Measurements from ENCODE around the gene RUFY1.
A peak's percentile ranks its signal among the peaks of the same experiment; 100 is the strongest.

The RUFY1 gene

DNA sequence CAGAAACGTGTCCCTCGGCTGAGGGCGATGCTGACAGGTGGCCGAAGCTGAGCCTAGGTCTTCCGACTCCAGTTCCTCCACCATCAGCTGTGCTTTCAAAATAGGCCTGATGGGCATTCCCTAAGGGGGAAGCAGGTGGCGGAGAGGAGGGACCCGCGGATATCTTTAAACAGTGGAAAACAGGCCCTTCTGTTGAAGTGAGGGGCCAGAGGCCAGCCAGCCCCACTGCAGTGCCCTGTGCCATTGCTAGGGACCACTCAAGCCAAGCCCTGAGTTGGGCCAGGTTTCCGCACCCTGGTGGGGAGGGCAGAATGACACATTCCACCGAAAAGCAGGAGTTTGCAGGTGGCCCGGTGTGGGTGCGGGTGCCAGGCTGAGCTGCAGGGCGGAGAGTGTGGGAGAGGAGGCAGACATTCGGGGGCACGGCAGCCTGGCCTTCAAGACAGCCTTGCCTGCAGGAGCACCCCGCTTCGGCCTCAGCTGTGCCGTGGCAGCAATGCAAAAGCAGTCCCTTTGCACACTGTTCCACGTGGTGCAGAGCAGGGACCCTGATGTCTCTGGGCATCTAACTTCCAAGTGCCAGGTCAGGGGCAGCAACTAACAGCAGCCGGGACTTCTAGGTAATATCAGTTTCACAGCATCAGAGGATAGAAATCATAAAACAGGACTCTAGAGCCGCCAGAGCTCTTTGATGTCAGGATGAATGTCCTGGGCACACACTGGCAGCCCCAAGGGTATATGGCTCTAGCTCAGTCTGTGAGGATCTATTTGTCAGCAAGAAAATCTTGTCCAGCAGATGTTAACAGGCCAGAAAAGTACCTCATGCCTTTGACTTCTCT, 55.9 kb downstream of the RUFY1 start:
- no peak for FAIRE-seq

DNA sequence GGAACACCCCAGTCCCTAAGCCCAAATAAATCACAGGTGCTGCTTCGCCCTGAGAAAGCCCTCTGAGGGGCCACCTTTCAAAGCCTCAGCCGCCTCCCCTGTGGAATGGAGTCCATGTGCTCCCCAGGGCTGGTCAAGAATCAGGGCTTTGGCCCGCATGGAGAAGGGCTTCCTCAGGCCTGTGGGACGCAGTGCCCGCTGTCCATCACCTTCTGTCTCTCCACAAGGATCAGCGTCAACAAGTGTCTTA, 56.5 kb downstream of the RUFY1 start:
- no peak for FAIRE-seq

DNA sequence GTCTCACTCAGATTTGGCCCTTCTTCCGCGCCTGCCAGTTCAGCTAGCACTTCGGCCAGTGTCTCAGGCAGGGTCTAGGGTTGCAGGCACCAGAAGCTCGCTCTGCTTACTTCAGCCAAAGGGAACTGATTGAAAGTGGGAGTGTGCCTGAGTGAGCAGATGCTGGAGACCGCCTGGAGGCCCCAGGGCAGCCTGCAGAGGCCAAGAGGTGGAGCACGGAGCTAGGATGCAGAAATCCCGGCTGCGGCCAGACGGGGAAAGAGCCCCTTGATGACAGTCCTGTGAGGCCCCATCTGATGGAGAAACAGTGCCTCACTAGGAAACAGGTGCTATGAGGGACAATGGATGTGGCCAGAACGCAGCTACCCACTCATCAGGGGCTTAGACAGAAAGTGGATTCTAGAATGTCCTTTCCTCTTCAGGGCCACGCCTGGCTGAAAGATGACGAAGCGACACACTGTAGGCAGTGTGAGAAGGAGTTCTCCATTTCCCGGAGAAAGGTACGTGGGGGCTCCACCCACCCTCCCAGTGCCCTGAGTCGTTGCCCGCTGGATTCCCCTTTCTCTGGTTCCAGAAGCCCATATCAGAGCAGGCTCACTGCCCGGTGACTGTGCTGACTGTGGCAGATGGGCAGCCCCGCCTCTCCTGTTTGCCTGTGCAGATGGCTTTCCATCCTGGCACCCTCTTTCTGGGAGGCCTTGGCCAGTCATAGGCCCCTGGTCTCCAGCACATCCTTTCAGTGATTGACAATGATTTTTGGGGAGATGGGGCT, 57.0 kb downstream of the RUFY1 start:
- FAIRE-seq: no peak

DNA sequence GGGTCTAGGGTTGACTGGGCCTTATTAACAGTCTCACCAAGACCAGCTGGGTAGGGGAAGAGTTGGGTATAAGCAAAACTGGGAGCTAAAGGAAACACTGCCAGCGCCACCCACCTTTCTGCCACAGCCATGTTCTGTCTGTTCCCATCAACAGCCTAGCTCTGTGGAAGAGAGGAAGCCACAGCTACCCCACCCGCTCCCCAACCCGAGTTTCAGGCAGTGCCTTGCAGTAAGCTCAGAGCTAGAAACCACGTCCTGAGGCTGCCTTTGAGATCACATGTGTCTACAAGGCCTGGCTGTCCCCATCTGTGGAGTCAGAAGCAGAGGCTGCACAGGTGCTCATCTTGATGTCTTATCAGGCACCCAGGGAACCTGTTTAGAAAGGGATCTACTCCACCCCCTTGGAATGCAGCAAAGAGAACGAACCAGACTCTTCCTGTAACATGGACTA, 57.8 kb downstream of the RUFY1 start:
- FAIRE-seq: no peak

DNA sequence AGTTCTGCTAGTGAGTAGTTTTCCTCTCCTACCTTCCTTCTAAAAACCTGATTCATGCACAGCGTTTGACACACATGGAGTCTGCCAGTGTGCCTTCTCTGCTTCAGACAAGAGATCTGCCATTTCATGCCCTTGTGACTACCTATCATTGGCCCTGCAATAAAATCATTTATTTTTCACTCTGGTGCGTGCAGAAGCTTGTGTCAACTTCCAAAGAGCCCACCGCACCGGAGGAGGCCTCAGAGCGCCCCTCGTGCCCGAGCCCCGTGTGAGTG, 59.4 kb downstream of the RUFY1 start:
- FAIRE-seq: no peak

DNA sequence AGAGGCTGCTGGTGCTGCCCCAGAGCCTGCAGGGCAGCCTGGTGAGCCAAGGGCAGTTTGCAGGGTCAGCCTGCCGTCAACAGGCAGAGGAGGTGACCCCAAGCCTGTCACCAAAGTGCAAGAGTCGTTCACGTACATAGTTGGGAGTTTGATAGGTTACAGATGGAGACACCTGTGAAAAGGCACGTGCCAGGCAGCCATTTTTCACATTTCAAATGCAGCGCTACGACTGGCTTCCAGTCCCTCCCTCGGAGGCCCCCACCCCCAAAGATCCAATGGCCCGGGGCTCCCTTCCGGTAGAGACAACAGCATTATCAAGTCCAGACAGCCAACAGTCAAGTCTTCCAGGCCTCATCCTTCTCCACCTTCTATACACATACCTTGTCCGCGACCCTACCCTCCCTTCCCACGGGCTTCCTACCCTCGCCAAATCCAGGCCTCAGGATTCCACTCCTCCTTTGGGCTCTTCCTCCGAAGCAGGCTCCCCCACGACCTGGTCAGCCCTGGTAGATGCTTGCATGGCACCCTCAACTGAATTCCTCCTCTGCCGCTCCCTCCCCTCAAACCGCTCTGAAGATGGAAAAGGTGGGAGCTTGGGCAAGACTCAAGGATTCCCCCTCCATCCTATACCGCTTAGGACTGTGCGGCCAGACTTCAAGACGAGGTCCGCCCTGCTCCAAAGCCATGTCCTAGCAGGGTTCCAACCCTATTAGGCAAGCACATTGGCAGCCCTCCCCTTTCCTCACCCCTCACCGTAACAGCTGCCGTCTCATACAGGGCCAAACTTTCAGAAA, 60.0 kb downstream of the RUFY1 start:
- no peak for FAIRE-seq

DNA sequence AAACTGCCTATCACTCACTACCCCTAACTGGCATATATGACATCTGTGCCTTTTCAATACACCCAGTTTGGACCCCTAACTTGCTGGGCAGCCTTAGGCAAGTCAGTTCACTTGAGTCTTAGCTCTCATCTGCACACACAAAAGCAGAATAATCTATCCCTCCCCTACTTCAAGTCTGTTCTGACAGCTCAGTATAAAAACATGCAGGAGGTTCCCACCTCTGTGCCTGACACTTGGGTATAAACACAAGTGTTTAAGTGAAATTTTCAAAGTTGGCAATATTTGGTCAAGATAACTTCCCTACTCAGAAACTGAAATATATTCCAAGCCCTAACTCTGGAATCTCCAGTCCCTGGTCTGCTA, 60.5 kb downstream of the RUFY1 start:
- FAIRE-seq: no peak

DNA sequence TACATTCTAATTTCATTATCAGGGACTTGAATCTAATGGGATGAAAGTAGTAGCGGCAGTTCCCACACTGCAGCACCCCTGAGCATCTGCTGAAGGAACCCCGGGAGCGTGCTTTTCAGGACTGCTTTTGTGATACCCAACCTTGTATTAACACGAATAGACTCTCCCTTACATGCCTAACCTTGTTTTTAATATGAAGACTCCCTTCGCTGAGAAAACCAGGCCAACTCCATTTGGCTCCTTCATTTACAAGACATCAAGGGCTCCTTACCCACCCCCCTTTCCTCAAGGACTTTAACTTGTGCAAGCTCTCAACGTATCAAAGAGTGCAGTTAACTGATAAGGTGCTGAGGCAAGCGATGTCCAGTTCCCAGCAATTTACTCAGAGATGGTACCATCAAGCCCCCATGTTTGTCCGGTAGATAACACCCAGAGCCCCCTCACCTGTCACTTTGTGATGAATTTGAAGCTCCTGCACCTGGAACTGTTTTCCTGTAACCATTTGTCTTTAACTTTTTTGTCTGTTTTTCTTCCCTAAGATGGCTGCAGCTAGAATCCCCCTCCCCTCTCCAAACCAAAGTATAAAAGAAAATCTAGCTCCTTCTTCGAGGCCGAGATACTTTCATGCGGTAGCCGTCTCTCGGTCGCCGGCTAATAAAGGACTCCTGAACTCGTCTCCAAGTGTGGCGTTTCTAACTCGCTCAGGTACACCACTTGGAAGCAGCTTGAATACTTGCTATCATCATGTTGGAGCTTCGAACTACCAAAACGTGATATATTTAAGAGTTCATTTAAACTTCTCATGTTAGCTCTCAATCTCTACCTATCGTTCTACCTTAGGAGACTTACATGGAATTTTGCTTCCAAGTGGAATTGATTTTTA, 62.5 kb downstream of the RUFY1 start:
- FAIRE-seq: no peak

DNA sequence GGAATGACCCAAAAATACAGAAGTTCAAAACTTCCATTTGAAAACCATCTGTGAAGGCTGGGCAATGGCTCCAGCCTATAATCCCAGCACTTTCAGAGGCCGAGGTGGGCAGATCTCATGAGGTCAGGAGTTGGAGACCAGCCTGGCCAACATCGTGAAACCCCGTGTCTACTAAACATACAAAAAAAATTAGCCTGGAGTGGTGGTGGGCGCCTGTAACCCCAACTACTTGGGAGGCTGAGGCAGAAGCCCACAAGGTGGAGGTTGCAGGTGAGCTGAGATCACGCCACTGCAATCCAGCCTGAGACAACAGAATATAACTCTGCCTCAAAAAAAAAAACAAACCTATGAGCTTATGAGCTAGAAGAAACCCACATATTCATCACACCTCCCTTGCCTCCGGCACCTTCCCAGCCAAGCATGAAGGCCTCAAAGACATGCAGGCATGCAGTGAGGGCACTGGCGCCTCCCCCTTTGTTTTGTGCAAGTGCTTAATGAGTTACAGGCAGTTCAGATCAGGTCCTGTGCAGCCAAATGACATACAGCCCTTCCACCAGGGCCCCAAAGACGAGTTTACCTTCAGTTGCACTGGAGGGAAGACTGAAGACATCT, 63.2 kb downstream of the RUFY1 start:
- no peak for FAIRE-seq

DNA sequence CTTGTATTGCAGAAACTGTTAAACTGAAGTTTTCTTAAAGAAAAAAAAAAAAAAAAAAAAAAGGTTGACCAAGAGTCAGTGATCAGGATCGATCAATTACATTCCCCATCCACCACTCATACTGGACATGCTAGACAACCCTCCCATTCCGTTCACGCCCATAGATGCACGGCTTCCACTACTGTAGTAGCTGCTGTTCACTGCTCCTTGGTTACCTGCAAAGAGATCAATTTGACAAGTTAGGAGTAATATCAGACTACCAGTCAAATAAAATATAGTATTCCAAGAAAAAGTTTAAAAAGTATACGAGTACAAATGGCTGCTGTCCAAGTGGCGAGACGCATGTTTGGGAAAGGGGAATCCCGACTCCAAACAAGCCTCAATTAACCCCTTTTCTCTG, 64.4 kb downstream of the RUFY1 start:
- no peak for FAIRE-seq

DNA sequence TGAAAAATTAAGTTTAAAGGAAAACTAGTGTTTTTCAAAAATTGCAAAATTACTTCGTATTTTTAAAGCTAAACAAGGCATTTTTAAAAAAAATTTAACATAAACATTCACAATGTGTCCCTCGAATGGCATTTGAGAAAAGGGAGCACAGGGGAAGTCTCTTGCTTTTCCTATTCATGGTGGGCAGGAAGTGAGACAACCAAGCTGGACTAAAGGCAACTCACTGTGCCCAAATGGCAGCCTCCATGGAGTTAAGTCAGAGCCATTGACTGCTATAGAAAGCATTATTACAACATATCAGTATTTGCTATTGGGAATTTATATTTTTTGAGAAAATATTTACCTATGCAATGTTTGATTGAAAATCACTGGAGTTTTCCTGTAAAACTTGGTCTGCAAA, 64.8 kb downstream of the RUFY1 start:
- no peak for FAIRE-seq

DNA sequence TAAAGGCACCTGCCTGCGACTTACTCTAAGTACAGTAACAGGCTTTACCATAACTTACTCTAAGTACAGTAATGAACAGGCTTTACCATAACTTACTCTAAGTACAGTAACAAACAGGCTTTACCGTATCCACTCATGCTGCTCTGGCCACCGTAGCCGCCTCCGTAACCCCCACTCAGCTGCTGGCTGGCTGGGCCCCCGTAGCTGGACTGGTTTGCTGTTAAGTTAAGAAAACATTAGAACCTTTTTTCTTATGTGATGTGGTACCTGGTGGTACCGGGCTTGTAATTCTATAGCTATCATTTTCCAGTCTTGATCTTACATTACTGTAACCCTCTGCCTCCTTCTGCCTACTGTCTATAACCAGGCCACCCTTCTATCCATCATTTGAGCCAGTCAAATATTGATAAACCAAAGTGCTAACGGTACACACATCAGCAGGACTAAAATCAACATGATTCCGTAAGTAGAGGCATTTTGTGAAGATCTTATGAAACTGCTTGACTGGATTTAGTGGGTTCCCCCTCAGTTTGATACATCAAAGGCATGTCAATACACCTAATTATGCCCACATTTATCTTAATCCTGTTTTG, 65.7 kb downstream of the RUFY1 start:
- FAIRE-seq: no peak

DNA sequence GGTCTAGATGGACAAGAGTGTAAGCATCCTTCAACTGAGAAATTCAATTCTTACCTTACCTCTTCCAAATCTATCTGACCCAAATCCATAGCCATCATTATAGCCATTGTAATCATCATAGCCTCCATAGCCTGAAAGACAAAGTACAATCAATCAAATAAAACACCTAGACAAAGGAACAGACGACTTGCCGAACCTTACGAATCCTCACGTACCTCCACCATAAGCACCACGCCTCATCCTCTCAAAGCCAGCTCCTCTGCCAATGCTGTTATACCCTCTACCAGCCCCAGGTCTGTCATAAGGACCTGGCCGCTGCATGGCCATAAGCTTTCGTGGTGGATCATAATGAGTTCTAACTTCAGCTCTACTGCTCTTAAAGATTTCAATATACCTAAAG, 67.6 kb downstream of the RUFY1 start:
- no peak for FAIRE-seq

DNA sequence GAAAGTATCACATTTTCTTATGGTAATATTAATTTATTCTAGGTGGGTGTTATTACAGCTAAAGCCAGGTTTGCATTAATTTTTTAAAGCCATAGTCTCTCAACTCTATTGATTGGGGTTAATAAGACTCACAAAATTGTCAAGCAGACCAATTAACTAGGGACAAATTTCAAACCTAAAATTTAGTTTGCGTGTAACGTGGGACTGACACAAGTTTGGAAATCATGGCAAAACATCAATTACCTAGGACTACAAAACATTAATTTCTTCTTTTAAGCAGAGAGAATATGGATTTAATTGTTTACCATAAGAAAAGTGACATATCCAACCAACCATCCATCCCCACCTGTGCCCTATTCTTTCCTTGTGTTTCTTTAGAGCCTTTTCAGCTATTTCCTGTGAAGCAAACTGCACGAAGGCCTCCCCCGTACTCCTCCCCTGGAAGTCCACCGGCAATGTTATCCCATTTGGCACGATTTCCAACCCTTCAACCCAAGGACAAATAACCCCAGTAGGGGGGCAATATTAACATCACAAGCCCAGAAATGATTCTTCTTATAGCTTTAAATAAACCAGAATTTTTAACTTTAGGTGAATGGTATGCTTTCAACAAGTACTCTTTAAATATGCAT, 68.7 kb downstream of the RUFY1 start:
- no peak for FAIRE-seq

DNA sequence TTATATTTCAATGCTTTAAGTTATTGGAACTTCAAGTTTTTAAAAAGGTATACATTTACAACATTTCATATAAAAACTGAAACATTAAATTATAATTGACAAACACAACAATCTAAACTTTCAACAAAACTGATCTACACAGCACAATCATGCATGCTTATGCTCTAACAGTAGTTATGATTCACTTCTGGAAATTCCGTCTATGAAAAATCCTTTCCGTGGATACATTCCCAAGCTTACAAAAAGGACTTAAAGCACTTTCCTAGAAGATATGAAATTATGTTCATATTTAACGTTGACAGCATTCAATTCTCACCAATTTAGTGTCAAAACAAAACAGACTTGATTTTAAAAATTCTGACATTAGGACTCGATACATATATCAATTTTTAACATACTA, 69.4 kb downstream of the RUFY1 start:
- peak; percentile 9 for FAIRE-seq

DNA sequence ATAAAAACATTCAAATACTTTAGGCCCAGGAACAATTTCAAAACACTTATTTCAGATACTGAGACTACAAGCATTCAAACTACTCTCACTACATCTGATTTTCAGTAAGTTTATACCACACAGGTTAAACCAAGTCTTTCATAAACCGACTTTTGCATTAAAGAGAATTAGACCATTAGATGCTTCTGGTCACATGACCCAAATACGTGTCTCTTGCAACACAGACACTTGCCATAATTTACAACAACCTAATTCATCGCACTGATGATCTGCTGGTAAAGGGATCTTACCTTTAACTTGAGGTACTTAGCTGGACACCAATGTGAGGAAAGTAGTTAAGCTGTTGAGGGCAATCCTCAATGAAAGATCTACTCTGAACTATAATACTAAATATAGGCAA, 69.9 kb downstream of the RUFY1 start:
- FAIRE-seq: no peak

DNA sequence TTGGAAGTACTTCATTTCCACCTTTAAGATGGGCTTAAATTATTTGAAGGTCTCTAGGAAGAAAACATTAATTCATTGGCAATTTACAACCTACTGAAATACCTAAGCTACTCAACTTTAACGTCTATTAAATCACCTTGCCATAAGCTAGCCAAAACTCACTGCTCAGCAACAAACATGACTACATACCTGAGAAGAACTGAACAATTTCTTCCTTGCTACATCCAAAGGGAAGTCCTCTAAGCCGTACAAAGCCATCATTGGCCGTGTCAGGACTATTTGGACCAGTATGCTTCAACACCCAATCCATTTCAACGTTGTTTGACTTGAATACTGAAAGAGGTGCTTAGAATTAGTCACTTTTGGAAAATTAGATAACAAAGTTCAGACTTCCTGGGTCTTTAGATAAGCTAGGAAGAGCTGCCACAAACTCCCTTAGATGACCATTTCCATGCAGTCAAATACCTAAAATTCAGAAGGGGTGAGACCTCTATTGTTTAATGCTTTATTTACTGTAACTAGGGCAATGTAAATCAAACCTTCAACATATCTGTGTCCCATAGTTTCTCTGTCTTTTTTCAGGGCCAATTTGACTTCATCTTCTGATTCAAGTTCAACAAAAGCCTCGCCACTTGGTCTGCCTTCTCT, 70.5 kb downstream of the RUFY1 start:
- FAIRE-seq: no peak

DNA sequence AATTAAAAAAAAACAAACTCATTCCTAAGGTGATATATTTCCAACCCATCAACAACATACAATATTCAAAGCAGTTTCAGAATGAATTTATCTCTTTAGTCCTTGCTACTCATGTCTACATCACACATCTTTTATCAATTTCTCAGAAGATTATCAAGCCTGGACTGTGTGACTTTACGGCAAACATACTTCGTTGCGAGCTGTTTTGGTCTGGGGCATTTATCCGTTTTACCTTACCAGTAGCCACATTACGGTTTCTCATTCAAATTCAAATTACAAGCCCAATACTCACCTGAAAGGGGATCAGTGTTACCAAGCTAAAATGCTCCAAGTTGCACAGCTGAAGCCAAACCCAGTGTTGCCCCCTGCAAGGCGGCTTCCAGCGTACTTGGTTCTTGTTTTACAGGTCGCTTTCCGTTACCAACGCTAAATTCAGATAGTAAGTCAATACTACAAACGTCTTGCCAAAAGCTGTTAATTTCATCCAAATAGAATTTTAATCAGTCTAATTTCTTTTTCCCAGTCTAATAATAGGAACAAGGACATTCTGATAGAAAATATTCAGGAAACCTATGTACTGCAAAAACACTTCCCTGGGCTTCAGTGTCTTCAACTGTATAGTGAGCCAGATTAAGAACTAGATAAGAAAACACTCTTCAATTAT, 71.3 kb downstream of the RUFY1 start:
- FAIRE-seq: no peak

DNA sequence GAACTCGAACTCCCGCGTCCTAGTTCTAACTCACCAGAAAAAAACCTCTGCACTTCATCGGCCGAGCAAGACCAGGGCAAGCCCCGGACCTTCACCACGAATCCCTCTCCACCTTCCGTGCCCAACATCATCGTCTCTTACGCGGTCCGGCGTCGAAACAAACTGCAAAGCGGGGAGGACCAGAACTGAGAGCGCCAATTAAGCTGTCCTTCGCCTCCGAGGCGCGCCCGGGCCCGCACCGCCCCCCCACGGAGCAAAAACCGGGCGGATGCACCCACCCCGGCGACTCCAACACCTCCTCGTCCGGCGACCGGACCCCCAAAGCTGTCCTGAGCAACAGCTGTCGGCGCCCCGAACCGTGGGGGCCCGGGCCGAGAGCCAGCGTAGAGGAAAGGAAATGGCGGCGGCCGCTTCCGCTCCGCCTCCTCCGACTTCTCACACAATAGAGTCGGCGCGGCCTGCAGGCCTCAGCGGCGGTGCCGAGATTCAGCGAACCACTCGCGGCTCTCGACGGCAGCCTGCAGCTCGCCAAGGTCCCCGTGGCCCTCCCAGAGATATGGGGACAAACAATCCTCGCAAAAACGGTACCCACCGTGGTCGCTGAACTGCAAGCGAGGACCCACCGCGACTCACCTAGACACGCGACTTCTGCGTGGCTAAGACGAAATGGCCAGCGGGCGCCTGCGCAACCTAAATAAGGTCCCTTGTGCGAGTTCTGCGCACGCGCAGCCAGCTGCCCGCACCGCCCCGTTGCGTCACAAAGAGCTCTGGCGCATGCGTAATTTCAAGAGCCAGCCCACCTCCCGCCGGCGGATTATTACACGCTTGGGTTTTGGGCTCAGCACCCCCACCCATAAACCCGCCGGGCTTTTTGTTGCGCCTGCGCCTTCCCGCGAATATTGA, 72.9 kb downstream of the RUFY1 start, which contains the start of gene HNRNPH1:
TSS of gene HNRNPH1 (minus strand) at position 669 of the 903 bp plus-strand sequence. CDS start at position 131, 538 bp downstream.
- FAIRE-seq: no peak
